Naive thymus-derived CD4-positive, alpha-beta T cell (primary cell): ENCODE data around the gene SART1. TPM values are rescaled to one million over a fixed set of nuclear protein-coding genes. Genes with fewer than 3 reads are reported as not detected.
A peak's percentile ranks its signal among the peaks of the same experiment; 100 is the strongest.

Experiments
- ATAC-seq: fragments of 150-1000 bp; cut with Tn5 transposase; 2 replicates; pipeline ENCODE4 v1.10.0; 2021; ENCODE audit warnings: mild to moderate bottlenecking, moderate library complexity
- CTCF ChIA-PET: fragments of 350-600 bp; sonication (Branson Sonifier 250); formaldehyde crosslinking; loops from one replicate; lab custom pipeline; 2021; ENCODE audit warnings: antibody characterized with exemption; lab: Charles Lee
- POLR2A ChIA-PET: fragments of 350-600 bp; sonication (Branson Sonifier 250); formaldehyde crosslinking; loops from one replicate; lab custom pipeline; 2021; ENCODE audit warnings: antibody characterized with exemption, inconsistent platforms; lab: Charles Lee
- DNase-seq, 9 donors: peaks; one replicate each; pipeline versions ENCODE4 v3.0.0 to v3.0.0-alpha.2; 2020 to 2022; ENCODE audit warnings: mixed read lengths in 1 of 9
- H3K27ac ChIP-seq: one replicate; pipeline ENCODE4 v1.7.0; 2013; ENCODE audit warnings: mild to moderate bottlenecking, low read depth, low read length, moderate library complexity
- H3K27me3 ChIP-seq, 2 donors: one replicate each; pipeline ENCODE4 v1.7.0; 2013; ENCODE audit warnings: low read length in 2 of 2, mild to moderate bottlenecking in 2 of 2, moderate library complexity in 2 of 2; ENCODE audit not compliant: control insufficient read depth in 2 of 2, insufficient read depth in 2 of 2
- H3K36me3 ChIP-seq, 3 experiments: 1 replicate in 2 of 3; 2 replicates in 1 of 3; pipeline ENCODE4 v1.7.0; 2013; ENCODE audit warnings: low read length in 3 of 3, mild to moderate bottlenecking in 3 of 3, moderate library complexity in 1 of 3; ENCODE audit not compliant: insufficient read depth in 3 of 3, control insufficient read depth in 2 of 3
- H3K4me1 ChIP-seq, 2 donors: one replicate each; pipeline ENCODE4 v1.7.0; 2013; ENCODE audit warnings: low read length in 2 of 2, mild to moderate bottlenecking in 2 of 2, moderate library complexity in 1 of 2; ENCODE audit not compliant: control insufficient read depth in 2 of 2, insufficient read depth in 2 of 2
- H3K4me3 ChIP-seq: 2 replicates; pipeline ENCODE4 v1.7.0; 2013; ENCODE audit warnings: mild to moderate bottlenecking, low read length
- H3K9me3 ChIP-seq, 3 experiments: 1 replicate in 2 of 3; 2 replicates in 1 of 3; pipeline ENCODE4 v1.7.0; 2013; ENCODE audit warnings: low read length in 3 of 3; ENCODE audit not compliant: control insufficient read depth in 2 of 3
- H3K27ac Mint-ChIP-seq, 9 donors: one replicate each; pipeline ENCODE4 v1.8.0; 2020 to 2022; ENCODE audit warnings: mixed read lengths in 9 of 9, mild to moderate bottlenecking in 8 of 9, moderate library complexity in 5 of 9, inconsistent platforms in 2 of 9
- H3K27me3 Mint-ChIP-seq, 5 donors: one replicate each; pipeline ENCODE4 v1.8.0; 2021 to 2022; ENCODE audit warnings: mixed read lengths in 5 of 5, mild to moderate bottlenecking in 1 of 5
- H3K36me3 Mint-ChIP-seq, 5 donors: one replicate each; pipeline ENCODE4 v1.8.0; 2020 to 2022; ENCODE audit warnings: mixed read lengths in 5 of 5, mild to moderate bottlenecking in 3 of 5, inconsistent platforms in 1 of 5
- H3K4me1 Mint-ChIP-seq, 7 donors: one replicate each; pipeline ENCODE4 v1.8.0; 2020 to 2022; ENCODE audit warnings: mixed read lengths in 7 of 7, mild to moderate bottlenecking in 3 of 7, inconsistent platforms in 1 of 7
- H3K4me3 Mint-ChIP-seq, 10 donors: one replicate each; pipeline ENCODE4 v1.8.0; 2020 to 2022; ENCODE audit warnings: mild to moderate bottlenecking in 10 of 10, mixed read lengths in 10 of 10, moderate library complexity in 6 of 10, inconsistent platforms in 2 of 10
- H3K9me3 Mint-ChIP-seq, 11 donors: one replicate each; pipeline ENCODE4 v1.8.0; 2020 to 2022; ENCODE audit warnings: mixed read lengths in 11 of 11, mild to moderate bottlenecking in 4 of 11, inconsistent platforms in 1 of 11, moderate library complexity in 1 of 11
- intact Hi-C, 2 donors: fragments of 100-400 bp; cut with micrococcal nuclease; formaldehyde crosslinking; loops; one replicate each; pipeline ENCODE4 v1.15.1; 2023
- polyA plus RNA-seq, 2 donors: library from polyadenylated mRNA; unstranded; fragments of 300-500 nt; fragmentation: Illumina TruSeq; gene quantifications; one replicate each; pipeline ENCODE4 v1.2.3, GENCODE V29; 2021
- total RNA-seq, 6 experiments: library from RNA in 5 of 6; stranded (reverse) in 5 of 6; gene quantifications; 1 replicate in 5 of 6; 2 replicates in 1 of 6; pipeline ENCODE4 v1.2.3 and lab custom pipeline; 2021 to 2026

Gene SART1
- total and polyA plus RNA-seq, 7 experiments from 2014 or later = 27.9 to 102 (median 90.0) TPM

- Mint-ChIP-seq H3K4me3 (no peak overlapping the region), H3K4me1 (peaks cover 0 to 4% (median 0%) of the 10 kb centered on the region in 7 donors), H3K27me3 (peaks cover 0 to 37% (median 6%) of the 10 kb centered on the region in 5 donors), H3K36me3 (no peaks in the 10 kb centered on the region), H3K9me3 (no peaks in the 10 kb centered on the region), H3K27ac (no peak overlapping the region)
- intact Hi-C loops = no loop called here
- Histone ChIP-seq H3K36me3 (no peaks in the 10 kb centered on the region), H3K27ac (no peak overlapping the region), H3K27me3 (peaks cover 0 to 13% of the 10 kb centered on the region in 2 donors), H3K4me1 (peaks cover 0 to 8% of the 10 kb centered on the region in 2 donors), H3K4me3 (no peak overlapping the region), H3K9me3 (no peaks in the 10 kb centered on the region)
- ATAC-seq (peak; percentile 73), DNase-seq (no peak)
- CTCF ChIA-PET = no interaction called here
- POLR2A ChIA-PET = interaction anchor here (0.9 kb wide), 1 partner anchor 11 kb away, joined by 3 read pairs; the partner anchor contains the start of gene BANF1
These were observed 51.6 kb downstream of the SART1 start for GRCh38 chr11:66012946-66013761.

GRCh38 chr11:66013762-66014100 is 52.2 kb downstream of the SART1 start:
- H3K27me3 Mint-ChIP-seq = peaks cover 0 to 37% (median 6%) of the 10 kb centered on the region in 5 donors
- ATAC-seq = no peak
- Histone ChIP-seq H3K4me3 (no peak overlapping the region), H3K9me3 (no peaks in the 10 kb centered on the region), H3K36me3 (no peaks in the 10 kb centered on the region), H3K4me1 (peaks cover 0 to 8% of the 10 kb centered on the region in 2 donors), H3K27ac (no peak overlapping the region), H3K27me3 (peaks cover 0 to 13% of the 10 kb centered on the region in 2 donors)
- no peak overlapping the region for H3K4me3 Mint-ChIP-seq
- H3K36me3 Mint-ChIP-seq = no peaks in the 10 kb centered on the region
- CTCF ChIA-PET = no interaction called here
- POLR2A ChIA-PET = no interaction called here
- intact Hi-C loops = no loop called here
- H3K4me1 Mint-ChIP-seq = peaks cover 0 to 4% (median 0%) of the 10 kb centered on the region in 7 donors
- DNase-seq = no peak
- no peak overlapping the region for H3K27ac Mint-ChIP-seq
- no peaks in the 10 kb centered on the region for H3K9me3 Mint-ChIP-seq

GRCh38 chr11:66014804-66015453 is 53.4 kb downstream of the SART1 start:
- no peaks in the 10 kb centered on the region for H3K9me3 ChIP-seq
- CTCF ChIA-PET = no interaction called here
- peak overlapping the region in 1 of 9 donors; percentile 51 for H3K27ac Mint-ChIP-seq
- no peak overlapping the region for H3K27ac ChIP-seq
- no peak for DNase-seq
- peaks cover 0 to 13% of the 10 kb centered on the region in 2 donors for H3K27me3 ChIP-seq
- no peak for ATAC-seq
- POLR2A ChIA-PET = no interaction called here
- no peak overlapping the region for H3K4me3 ChIP-seq
- peaks cover 0 to 32% (median 6%) of the 10 kb centered on the region in 5 donors for H3K27me3 Mint-ChIP-seq
- intact Hi-C loops = no loop called here
- H3K4me3 Mint-ChIP-seq = no peak overlapping the region
- no peaks in the 10 kb centered on the region for H3K36me3 Mint-ChIP-seq
- no peaks in the 10 kb centered on the region for H3K9me3 Mint-ChIP-seq
- H3K36me3 ChIP-seq = no peaks in the 10 kb centered on the region
- peaks cover 0 to 4% (median 0%) of the 10 kb centered on the region in 7 donors for H3K4me1 Mint-ChIP-seq
- H3K4me1 ChIP-seq = peaks cover 0 to 8% of the 10 kb centered on the region in 2 donors

DNA sequence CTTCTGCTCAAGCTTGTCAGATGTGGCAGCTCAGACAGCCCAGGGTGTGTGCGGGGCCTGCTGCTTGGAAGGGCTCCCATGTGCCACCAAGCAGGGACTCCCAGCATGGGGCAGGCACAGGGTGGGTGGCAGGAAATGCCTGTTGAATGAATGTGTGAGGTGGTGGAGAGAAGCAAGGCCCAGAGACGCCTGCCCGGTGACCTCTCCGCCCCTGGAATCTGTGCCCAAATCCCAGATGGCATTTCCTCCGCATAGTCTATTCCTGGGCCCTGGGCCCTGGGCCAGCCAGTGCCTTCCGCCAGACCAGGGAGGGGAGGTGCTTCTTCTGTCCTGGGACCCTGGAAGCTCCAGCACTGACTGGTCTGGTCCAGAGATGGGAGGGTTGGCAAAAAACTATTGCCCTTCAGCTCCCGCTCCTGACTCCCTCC is 53.9 kb downstream of the SART1 start:
- DNase-seq (no peak), ATAC-seq (no peak)
- H3K4me3 Mint-ChIP-seq = no peak overlapping the region
- intact Hi-C loops = no loop called here
- H3K27me3 Mint-ChIP-seq = peaks cover 0 to 28% (median 6%) of the 10 kb centered on the region in 5 donors
- Histone ChIP-seq H3K27ac (no peak overlapping the region), H3K27me3 (peaks cover 0 to 13% of the 10 kb centered on the region in 2 donors), H3K36me3 (no peaks in the 10 kb centered on the region), H3K9me3 (no peaks in the 10 kb centered on the region), H3K4me3 (no peak overlapping the region), H3K4me1 (peaks cover 0 to 8% of the 10 kb centered on the region in 2 donors)
- H3K4me1 Mint-ChIP-seq = peaks cover 0 to 6% (median 0%) of the 10 kb centered on the region in 7 donors
- ChIA-PET POLR2A (no interaction called here), CTCF (no interaction called here)
- no peaks in the 10 kb centered on the region for H3K9me3 Mint-ChIP-seq
- H3K36me3 Mint-ChIP-seq = no peaks in the 10 kb centered on the region
- no peak overlapping the region for H3K27ac Mint-ChIP-seq

GRCh38 chr11:66015936-66016792 is 54.6 kb downstream of the SART1 start:
- peaks cover 0 to 13% of the 10 kb centered on the region in 2 donors for H3K27me3 ChIP-seq
- Mint-ChIP-seq H3K27ac (no peak overlapping the region), H3K27me3 (peaks cover 0 to 22% (median 6%) of the 10 kb centered on the region in 5 donors), H3K9me3 (no peaks in the 10 kb centered on the region), H3K4me1 (peaks cover 0 to 9% (median 0%) of the 10 kb centered on the region in 7 donors), H3K36me3 (no peaks in the 10 kb centered on the region), H3K4me3 (no peak overlapping the region)
- ChIA-PET POLR2A (no interaction called here), CTCF (no interaction called here)
- intact Hi-C loops = no loop called here
- no peaks in the 10 kb centered on the region for H3K9me3 ChIP-seq
- H3K4me1 ChIP-seq = peaks cover 0 to 8% of the 10 kb centered on the region in 2 donors
- DNase-seq (no peak), ATAC-seq (no peak)
- no peak overlapping the region for H3K27ac ChIP-seq
- no peak overlapping the region for H3K4me3 ChIP-seq
- no peaks in the 10 kb centered on the region for H3K36me3 ChIP-seq

GRCh38 chr11:66016793-66017177 is 55.3 kb downstream of the SART1 start:
- H3K4me1 ChIP-seq = peaks cover 0 to 6% of the 10 kb centered on the region in 2 donors
- intact Hi-C loops = no loop called here
- DNase-seq (no peak), ATAC-seq (no peak)
- ChIA-PET POLR2A (interaction anchor here (0.9 kb wide), 1 partner anchor 26 kb away, joined by 3 read pairs; no protein-coding TSS in a partner anchor), CTCF (no interaction called here)
- no peak overlapping the region for H3K4me3 ChIP-seq
- Mint-ChIP-seq H3K4me1 (peaks cover 0 to 11% (median 0%) of the 10 kb centered on the region in 7 donors), H3K4me3 (no peak overlapping the region), H3K27me3 (peaks cover 0 to 18% (median 6%) of the 10 kb centered on the region in 5 donors), H3K9me3 (no peaks in the 10 kb centered on the region), H3K27ac (no peak overlapping the region), H3K36me3 (no peaks in the 10 kb centered on the region)
- H3K9me3 ChIP-seq = no peaks in the 10 kb centered on the region
- peaks cover 0 to 13% of the 10 kb centered on the region in 2 donors for H3K27me3 ChIP-seq
- H3K36me3 ChIP-seq = no peaks in the 10 kb centered on the region
- H3K27ac ChIP-seq = no peak overlapping the region
